Breast epithelium (tissue), 3 donors: ENCODE data around the gene PIP4P1.
A peak's percentile ranks its signal among the peaks of the same experiment; 100 is the strongest.

Experiments
- CTCF ChIP-seq, 3 donors: fragments of 450-650 bp; IDR thresholded peaks; one replicate each; pipeline ENCODE4 v1.5.1; 2016 to 2017; ENCODE audit warnings: antibody characterized with exemption in 3 of 3, mild to moderate bottlenecking in 3 of 3, moderate library complexity in 3 of 3
- POLR2AphosphoS5 ChIP-seq, 3 donors: sonication (generic); formaldehyde crosslinking; IDR thresholded peaks; one replicate each; pipeline ENCODE4 v1.6.1; 2017; ENCODE audit warnings: antibody characterized with exemption in 3 of 3

GRCh38 chr14:20415782-20416206, 45.4 kb downstream of the PIP4P1 start:
- TF ChIP-seq CTCF (IDR thresholded peaks at IDR 0.05): peak in 2 of 3 donors; percentile 25 to 50
- TF ChIP-seq POLR2AphosphoS5 (IDR thresholded peaks at IDR 0.05): no peak
